Activated CD4-positive, alpha-beta T cell treated with anti-CD3 and anti-CD28 coated beads, Interleukin-2, amount 50 U/mL, for 24 hours (primary cell): ENCODE results near the gene SLC39A10.
A peak's percentile ranks its signal among the peaks of the same experiment; 100 is the strongest.

ENCODE experiments used
- DNase-seq, 2 donors: peaks; one replicate each; pipeline ENCODE4 v3.0.0-alpha.2; 2020; ENCODE audit warnings: low read depth in 1 of 2, low spot score in 1 of 2

The SLC39A10 gene, protein sequence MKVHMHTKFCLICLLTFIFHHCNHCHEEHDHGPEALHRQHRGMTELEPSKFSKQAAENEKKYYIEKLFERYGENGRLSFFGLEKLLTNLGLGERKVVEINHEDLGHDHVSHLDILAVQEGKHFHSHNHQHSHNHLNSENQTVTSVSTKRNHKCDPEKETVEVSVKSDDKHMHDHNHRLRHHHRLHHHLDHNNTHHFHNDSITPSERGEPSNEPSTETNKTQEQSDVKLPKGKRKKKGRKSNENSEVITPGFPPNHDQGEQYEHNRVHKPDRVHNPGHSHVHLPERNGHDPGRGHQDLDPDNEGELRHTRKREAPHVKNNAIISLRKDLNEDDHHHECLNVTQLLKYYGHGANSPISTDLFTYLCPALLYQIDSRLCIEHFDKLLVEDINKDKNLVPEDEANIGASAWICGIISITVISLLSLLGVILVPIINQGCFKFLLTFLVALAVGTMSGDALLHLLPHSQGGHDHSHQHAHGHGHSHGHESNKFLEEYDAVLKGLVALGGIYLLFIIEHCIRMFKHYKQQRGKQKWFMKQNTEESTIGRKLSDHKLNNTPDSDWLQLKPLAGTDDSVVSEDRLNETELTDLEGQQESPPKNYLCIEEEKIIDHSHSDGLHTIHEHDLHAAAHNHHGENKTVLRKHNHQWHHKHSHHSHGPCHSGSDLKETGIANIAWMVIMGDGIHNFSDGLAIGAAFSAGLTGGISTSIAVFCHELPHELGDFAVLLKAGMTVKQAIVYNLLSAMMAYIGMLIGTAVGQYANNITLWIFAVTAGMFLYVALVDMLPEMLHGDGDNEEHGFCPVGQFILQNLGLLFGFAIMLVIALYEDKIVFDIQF

DNA sequence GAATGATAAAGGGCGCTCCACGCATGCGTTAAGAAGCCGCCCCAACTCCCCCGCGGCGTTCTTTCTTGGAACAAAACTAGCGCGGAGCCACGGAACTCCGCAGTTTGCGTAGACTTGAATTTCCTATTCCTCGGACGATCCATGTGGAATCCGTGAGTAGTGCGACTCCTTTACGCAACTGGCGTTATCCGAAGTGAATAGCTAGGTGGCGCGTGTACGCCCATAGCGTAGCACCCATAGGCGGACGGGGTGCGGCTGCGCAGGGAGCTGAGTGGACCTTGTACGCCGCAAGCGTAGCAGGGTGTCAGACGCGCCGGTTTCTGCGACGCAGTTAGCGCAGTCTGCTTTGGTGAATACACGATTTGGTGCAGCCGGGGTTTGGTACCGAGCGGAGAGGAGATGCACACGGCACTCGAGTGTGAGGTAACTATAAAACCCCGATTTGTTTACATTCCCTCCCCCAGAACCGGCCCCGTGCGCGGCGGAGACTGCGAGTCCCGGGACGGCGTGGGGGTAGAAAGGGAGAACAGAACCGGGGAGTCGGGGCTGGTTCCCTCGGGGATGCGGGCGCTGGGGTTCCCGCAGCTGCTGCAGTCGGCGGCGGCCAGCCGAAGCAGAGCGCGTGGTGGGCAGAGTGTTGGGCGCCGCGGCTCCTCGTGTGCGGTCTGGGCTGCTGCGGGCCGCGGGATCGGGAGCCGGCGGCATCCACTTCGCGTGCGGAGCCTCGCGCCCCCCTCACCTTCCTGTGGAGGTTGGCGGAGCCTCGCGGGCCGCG, at the start of gene SLC39A10:
Gene SLC39A10 (plus strand): TSS at position 368 of the 775 bp plus-strand sequence. CDS start 22,817 bp downstream, outside the sequence.
- DNase-seq = peak; percentile 98 to 100

DNA sequence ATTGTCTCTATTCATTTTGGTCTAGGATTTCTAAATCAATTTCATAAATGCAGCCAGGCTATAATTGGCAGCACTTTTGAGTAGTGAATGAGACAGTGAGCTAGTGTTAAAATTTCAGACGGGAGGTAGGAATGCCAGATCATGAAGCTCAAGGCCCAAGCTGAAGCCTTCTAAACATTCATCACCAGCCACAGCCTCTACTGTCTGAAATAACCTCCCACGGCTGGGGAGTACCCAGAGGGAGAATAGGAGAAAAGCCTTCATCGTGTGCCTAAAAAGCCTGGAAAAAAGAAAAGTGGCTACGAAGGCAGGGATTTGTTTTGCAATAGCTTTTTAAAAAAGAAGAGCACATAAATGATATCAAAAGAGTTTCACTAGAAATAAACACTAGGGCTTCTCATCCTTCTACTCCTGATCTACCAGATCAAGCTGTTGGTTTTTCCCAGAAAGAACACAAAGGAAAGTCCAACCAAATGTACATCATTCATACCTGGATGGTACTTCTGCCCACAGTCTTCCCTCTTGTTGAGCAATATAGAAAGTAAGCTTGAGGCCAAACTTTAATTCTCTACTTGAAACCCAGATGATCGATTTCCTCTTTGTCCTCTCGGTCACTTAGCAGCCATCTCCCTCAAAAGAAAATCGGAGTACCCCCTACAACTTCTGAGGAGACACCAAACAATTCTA, 48.1 kb upstream of the SLC39A10 start:
- no peak for DNase-seq

DNA sequence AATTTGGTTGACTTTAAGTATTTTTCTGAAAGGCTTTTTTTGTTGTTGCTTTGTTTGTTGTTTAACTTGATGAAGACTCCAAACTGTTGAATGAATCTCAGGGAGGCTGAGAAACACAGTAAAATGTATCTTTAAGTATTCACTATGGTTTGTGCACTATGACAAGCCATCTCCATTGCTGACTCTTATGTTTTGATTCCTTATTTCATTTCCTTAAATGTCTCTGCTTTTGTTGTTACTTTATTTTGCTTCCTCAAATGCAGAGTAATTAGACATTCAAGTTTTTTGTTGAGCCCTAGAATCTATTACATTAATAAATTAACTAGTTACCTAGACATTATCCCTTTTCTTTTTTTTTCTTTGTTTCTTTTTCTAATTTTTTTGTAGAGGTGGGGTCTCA, 46.3 kb upstream of the SLC39A10 start:
- no peak for DNase-seq

DNA sequence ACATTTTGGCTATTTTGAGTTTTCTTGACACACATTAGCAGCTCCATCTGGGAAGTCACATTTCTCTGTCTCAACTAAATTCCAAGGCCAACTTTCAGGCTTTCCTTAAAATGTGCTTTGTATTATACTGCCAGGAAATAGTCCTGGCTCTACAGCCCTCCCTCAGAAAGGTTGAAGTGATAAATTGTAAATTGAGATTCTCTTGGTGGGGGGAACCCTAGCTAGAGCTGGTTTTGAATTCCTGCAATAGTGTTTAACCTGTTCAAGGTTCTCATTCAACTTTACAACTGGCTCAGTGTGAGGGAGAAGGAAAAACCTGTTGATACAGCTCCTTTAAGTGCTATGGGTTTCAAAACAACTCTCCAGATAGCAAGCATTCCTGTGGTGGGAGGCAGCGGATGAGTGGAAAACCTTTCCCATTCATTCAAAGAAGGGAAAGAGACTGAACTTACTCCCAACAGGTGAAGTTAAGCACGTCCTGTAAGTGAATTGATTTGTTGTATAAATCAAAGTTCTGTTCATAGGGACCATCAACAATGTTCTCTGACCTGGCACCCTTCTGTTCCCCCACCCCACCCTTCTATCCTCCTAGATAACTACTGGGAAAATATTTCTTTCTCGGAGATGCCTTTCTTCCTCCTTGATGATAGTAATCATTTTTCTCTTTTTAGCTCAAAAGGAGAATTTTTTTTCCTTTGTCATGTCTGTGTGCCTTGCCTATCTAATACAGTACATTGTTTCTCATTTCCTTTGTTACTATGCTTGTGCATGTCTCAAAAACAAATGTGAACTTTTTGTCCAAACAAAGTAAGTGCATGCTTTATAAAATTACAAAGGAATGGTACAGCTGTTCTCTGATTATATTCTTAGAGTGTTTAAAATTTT, 44.2 kb upstream of the SLC39A10 start:
- DNase-seq = no peak

DNA sequence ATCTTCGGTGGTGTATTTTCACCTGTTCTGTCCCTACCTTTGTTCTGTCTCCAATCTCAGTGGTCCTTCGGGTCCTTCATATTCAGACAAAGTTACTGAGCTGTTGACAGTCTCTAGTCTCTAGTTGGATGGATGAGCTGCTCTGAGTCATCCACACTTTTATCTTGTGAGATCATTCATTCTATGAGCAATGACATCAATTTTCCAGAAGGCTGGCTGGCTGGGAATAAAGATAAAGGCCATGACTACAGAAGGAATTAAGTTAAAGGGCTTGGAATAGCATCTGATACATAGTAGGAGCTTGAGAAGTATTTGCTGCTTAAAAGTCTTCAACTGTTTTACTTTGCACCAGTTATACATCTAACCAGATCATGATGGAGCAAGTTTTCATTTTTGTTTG, 43.1 kb upstream of the SLC39A10 start:
- DNase-seq = no peak

DNA sequence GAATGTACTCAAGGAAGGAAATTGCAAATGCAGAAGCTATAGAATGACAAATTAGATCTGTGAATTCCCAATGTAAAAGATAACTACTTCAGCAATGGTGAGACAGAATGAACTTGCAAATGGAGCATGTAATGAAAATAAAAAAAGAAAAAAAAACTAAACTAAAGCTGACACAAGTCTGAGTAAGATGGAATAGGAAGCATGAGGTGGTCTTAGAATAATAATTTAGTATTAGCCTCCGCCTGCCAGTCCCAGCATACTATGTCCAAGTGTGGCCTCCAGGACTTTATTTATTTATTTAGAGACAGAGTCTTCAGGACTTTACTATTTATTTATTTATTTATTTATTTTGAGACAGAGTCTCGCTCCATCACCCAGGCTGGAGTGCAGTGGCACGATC, 37.4 kb upstream of the SLC39A10 start:
- no peak for DNase-seq

DNA sequence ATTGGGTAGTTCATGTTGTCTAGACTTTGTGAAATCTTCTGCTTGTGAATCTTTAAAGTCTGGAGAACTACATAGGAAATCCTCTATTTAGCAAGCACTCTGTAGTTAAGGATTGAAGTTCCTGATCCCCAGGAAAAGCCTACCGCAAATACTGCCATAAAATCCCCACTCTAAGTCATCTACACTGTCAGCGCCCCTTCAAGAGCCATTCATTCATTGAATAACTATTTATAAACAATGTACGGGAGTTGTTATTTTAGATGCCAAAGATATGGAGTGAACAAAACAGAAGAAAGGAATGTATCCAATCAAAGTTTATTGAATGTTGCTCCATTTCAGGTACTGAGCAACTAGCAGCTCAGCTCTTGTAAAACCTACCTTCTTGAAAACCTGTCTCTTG, 36.5 kb upstream of the SLC39A10 start:
- no peak for DNase-seq

DNA sequence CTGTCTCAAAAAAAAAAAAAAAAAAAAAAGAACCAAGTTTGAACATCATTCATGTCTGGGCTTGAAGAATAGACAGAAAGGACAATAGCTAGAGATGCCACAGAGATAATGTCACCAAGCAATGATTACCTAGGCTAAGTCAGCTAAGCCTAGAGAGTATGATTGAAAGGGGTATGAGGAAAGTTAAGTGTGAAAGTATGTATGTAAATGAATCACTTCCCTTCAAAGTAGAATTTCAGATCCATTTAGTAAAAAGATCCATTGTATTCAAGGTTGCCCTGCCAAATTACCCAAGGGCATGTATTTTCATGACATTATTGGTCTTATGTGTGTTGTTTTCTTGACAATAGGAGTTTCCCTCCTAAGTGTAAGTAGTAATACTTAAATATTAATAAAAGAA, 34.1 kb upstream of the SLC39A10 start:
- DNase-seq = no peak

DNA sequence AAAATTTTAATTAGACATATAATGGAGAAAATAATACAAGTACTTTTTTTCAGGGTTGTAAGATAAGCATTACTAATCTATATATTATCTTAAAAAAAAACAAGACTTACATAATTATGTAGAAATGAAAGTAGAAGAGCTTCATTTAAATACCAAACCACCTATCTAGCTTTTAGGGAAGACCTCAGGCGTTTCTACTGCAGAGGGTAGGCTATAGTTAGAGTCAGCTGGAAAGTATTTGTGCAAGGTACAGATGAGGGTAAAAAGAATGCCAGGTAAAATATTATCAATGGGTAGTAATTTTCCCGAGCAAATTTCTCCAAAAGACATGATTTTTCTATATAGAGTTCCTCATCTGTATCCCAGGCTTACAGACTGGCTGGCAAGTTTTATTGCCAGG, 30.5 kb upstream of the SLC39A10 start:
- no peak for DNase-seq

DNA sequence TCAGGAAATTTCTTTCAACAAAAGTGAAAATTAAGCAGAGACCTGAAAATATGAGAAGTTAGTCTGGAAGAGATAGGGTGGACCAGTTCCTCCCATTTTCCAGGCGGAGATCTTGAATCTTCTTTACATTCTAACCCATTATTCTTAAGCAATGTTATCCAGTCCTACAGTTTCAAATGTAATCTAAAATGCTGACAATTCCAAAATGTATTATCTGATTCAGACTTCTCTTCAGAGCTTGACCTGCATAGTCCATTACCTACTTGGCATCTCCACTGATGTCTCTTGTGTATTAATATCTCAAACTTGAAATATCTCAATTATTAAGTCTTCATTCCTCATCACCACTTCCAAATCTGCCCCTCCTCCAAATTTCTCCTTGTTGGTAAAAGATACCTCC, 28.4 kb upstream of the SLC39A10 start:
- no peak for DNase-seq

DNA sequence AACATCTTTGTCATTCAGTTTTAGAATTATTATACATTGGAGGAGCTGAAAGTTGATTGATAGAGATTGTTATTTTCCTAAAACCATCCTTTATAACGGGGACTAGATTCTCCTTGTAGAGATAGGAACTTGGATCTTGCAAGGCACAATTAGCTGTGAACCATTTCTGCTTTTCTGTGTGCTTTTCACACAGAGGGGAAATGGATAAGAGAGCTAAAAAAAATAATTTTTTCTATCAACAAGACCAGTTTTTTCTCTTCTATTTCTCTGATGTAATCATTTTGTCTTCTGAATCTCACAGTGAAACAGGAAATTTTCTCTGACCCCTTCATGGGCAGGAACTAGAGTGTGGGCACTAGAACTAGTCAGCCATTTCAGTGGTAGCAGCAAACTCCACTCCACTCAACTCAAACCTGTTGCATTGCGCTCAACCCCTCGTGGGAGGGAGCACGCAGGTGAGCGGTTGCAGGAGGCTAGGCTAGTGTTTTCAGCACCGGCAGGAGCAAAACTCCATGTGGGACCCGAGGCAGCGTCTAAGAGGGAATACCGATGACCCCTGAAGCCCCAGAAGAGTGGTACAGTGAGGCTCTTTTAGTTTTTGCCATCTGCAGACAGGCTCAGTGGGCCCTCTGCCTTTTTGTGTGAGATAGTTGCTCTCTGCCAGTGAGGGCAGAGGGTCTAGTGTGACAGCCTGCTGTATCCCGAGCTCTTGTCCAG, 24.0 kb upstream of the SLC39A10 start:
- DNase-seq = no peak

DNA sequence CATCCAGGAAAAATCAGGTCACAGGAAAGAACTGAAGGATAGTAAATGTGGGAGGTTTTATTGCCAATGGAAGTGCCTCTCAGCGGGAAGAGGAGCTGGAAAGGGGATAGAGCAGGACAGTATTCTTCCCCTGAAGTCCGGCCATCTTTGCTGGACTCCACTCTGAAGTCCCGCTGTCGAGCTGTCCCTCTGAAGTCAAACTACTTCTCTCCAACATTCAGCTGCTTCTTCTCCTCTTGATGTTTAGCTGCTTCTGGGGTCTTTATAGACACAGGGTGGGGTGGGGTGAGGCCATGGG, 23.5 kb upstream of the SLC39A10 start:
- DNase-seq = no peak

DNA sequence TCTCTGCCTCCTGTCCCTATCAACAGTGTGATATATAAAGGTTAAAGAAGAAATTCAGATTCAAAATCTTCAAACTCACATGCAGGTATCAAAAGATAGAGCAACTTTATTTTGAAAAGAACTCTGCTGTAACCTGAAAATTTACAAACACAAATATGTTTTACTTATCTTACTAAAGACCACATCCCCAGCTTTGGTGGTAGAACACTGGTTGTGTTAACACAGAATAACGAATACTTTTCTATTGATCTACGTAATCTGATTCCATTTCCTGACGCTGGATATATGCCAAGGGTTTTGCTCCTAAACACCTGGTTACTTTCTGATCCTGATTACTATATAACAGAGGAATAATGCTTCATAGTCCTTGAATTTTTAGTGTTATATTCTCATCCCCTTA, 23.1 kb upstream of the SLC39A10 start:
- DNase-seq = no peak

DNA sequence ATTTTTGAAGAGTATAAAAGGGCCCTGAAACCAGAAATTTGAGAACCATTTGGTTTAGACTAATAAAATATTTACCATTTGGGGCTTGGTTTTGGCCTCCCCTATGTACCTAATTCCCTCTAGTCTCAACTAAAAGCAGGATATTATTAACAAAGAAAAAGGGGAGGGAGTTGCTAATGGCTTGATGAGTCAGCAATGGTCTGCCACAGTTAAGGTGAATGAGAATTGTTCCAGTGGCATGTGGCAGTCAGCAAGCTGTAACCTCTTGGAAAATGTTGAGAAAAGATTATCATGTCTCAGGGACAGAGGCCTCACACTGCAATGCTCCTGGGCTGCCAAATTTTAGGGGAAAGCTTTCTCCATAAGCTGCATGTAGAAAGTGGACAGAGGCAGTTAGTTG, 20.1 kb upstream of the SLC39A10 start:
- DNase-seq = no peak

DNA sequence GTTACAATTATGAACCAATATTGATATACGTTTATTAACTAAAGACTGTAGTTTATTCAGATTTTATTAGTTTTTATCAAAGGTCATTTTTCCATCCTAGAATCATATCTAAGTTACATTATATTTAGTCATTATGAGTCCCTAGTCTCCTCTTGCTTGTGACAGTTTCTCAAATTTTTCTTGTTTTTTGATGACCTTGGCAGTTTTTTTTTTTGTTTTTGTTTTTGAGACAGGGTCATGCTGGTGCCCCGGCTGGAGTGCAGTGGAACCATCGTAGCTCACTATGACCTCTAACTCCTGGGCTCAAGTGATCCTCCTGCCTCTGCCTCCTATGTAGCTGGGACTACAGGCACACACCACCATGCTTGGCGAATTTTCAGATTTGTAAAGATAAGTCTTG, 18.3 kb upstream of the SLC39A10 start:
- DNase-seq = no peak

DNA sequence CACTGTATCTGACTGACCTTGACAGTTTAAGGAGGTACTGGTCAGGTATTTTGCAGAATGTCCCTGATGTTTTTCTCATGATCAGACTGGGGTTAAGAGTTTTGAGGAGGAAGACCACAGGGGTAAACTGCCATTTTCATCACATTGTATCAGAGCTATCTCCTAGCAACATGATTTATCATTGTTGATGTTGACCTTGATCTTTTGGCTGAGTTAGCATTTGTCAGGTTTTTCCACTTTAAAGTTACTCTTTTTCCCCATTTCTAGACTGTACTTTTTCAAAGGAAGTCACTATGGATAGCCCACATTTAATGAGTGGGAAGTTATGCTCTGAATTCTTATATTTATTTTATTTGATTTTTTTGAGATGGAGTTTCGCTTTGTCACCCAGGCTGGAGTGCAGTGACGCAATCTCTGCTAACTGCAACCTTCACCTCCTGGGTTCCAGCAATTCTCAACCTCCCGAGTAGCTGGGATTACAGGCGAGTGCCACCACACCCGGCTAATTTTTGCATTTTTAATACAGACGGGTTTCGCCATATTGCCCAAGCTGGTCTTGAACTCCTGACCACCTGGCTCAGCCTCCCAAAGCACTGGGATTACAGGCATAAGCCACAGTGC, 17.7 kb upstream of the SLC39A10 start:
- no peak for DNase-seq

DNA sequence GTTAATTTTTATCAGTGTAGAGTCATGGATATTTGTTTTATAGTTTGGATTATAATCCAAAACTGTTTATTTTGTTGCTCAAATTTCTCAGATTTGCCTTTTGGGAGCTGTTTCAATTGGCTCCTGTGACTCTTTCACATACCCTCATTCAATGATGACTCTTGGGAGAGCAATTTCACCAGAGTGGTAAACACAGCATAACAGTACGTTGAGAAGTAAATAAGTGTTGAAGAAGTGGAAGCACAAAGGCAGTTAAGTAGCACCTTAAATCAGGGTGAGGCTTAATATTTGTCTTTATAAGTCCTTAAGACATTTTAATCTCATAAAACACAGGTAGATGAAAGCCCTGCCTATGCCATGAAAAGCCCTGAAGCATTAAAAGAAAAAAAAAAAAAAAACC, 17.1 kb upstream of the SLC39A10 start:
- no peak for DNase-seq

DNA sequence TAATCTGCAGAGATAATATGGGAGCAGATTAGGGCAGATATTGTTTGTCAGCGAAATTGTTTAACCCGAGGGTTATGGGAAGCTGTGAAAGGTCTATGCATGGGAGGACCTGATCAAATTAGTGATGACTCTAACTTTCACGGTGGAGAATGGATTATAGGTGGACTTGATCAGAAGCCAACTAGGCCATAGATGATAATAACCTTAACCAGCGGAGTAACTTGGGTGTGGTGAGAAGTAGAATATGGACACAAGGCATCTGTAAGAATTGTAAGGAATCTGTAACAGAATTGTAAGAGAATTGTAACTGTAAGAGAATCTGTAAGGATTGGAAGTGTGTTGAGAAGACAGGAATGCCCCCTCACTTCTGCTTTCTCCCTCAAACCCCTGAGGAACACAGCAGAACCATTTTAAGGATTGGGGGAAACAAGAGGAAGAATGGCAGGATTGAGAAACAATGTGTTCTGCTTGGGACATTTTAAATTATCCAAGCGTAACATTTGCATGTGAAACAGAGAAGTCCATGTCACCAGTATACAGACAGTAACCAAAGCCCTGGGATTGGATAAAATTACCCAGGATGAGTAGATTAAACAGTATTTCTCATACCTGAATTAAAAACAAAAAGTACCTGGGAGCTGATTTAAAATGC, 14.9 kb upstream of the SLC39A10 start:
- DNase-seq = no peak

DNA sequence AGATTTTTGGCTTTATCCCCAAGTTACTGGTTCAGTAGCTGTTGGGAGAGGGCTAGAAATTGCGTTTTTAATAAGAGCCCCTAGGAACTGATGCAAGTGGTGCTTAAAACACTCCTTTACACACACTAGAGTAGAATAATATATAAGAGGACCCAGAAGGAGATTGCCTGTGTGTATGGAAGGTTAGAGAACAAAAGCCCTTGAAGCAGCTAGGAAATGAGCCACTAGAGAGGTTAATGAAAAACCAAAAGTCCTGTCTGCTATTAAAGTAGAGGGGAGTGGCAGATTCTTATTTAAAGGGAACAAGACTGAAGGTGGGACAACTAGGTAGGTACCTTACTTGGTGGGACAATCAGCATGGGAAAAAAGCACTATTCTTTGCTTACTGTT, 14.4 kb upstream of the SLC39A10 start:
- no peak for DNase-seq
